ENCODE data around the gene CRIP1.

CRIP1 gene

GRCh38 chr14:105486163-105486973 is at the start of gene CRIP1:
TSS of gene CRIP1 (plus strand) at chr14:105486886. CDS start at chr14:105487260, 374 bp downstream.
- ATAC-seq (replicated peaks) (no peak), DNase-seq (peak; percentile 67)
- Mint-ChIP-seq H3K4me3 (peak within 1 kb of the TSS; percentile 84 to 87), H3K9me3 (no peaks in the 10 kb centered on the region), H3K27ac (peak within 1 kb of the TSS; percentile 93), H3K36me3 (peaks cover 10 to 17% of the 10 kb centered on the region in 2 donors), H3K4me1 (peaks cover 50 to 77% of the 10 kb centered on the region in 2 donors), H3K27me3 (no peaks in the 10 kb centered on the region)

GRCh38 chr14:105436891-105437722 is 49.6 kb upstream of the CRIP1 start:
- Mint-ChIP-seq H3K4me1 (peaks cover 15 to 20% of the 10 kb centered on the region in 2 donors), H3K27ac (no peak overlapping the region), H3K4me3 (no peak overlapping the region), H3K36me3 (peaks cover 29 to 36% of the 10 kb centered on the region in 2 donors), H3K27me3 (no peaks in the 10 kb centered on the region), H3K9me3 (no peaks in the 10 kb centered on the region)
- DNase-seq, result no peak
- no peak for ATAC-seq (replicated peaks)

GRCh38 chr14:105437723-105438500 is 48.8 kb upstream of the CRIP1 start:
- Mint-ChIP-seq H3K9me3 (no peaks in the 10 kb centered on the region), H3K27me3 (no peaks in the 10 kb centered on the region)
- ATAC-seq (replicated peaks), result no peak

GRCh38 chr14:105439179-105439578 is 47.5 kb upstream of the CRIP1 start:
- H3K27ac Mint-ChIP-seq, result no peak overlapping the region
- H3K27me3 Mint-ChIP-seq, result no peaks in the 10 kb centered on the region
- peaks cover 13 to 20% of the 10 kb centered on the region in 2 donors for H3K4me1 Mint-ChIP-seq
- no peaks in the 10 kb centered on the region for H3K9me3 Mint-ChIP-seq
- DNase-seq (no peak), ATAC-seq (replicated peaks) (no peak)
- H3K4me3 Mint-ChIP-seq, result no peak overlapping the region
- peaks cover 38 to 42% of the 10 kb centered on the region in 2 donors for H3K36me3 Mint-ChIP-seq

More at GRCh38 chr14:105437723-105438500, 48.8 kb upstream of the CRIP1 start:
- no peak overlapping the region for H3K27ac Mint-ChIP-seq
- peaks cover 15 to 20% of the 10 kb centered on the region in 2 donors for H3K4me1 Mint-ChIP-seq
- no peak overlapping the region for H3K4me3 Mint-ChIP-seq
- peaks cover 36 to 42% of the 10 kb centered on the region in 2 donors for H3K36me3 Mint-ChIP-seq
- DNase-seq, result no peak

GRCh38 chr14:105439710-105440553 is 46.8 kb upstream of the CRIP1 start:
- ATAC-seq (replicated peaks) (no peak), DNase-seq (no peak)
- Mint-ChIP-seq H3K27ac (no peak overlapping the region), H3K4me1 (peaks cover 11 to 17% of the 10 kb centered on the region in 2 donors), H3K36me3 (peaks cover 38 to 40% of the 10 kb centered on the region in 2 donors), H3K27me3 (no peaks in the 10 kb centered on the region), H3K9me3 (no peaks in the 10 kb centered on the region), H3K4me3 (no peak overlapping the region)

- Mint-ChIP-seq H3K27ac (no peak overlapping the region), H3K4me3 (no peak overlapping the region), H3K27me3 (no peaks in the 10 kb centered on the region), H3K36me3 (peaks cover 37% of the 10 kb centered on the region in 2 donors), H3K4me1 (peaks cover 7 to 11% of the 10 kb centered on the region in 2 donors), H3K9me3 (no peaks in the 10 kb centered on the region)
- ATAC-seq (replicated peaks), result no peak
- no peak for DNase-seq
Observed at GRCh38 chr14:105440554-105440900, 46.2 kb upstream of the CRIP1 start.

GRCh38 chr14:105440992-105441391 is 45.7 kb upstream of the CRIP1 start:
- no peaks in the 10 kb centered on the region for H3K9me3 Mint-ChIP-seq
- H3K27ac Mint-ChIP-seq, result no peak overlapping the region
- DNase-seq, result no peak
- H3K27me3 Mint-ChIP-seq, result no peaks in the 10 kb centered on the region
- no peak for ATAC-seq (replicated peaks)
- peaks cover 4 to 7% of the 10 kb centered on the region in 2 donors for H3K4me1 Mint-ChIP-seq
- peaks cover 32 to 34% of the 10 kb centered on the region in 2 donors for H3K36me3 Mint-ChIP-seq
- no peak overlapping the region for H3K4me3 Mint-ChIP-seq

- Mint-ChIP-seq H3K36me3 (peaks cover 28 to 30% of the 10 kb centered on the region in 2 donors), H3K9me3 (no peaks in the 10 kb centered on the region), H3K4me1 (peaks cover 3 to 5% of the 10 kb centered on the region in 2 donors), H3K27ac (no peak overlapping the region), H3K4me3 (no peak overlapping the region), H3K27me3 (no peaks in the 10 kb centered on the region)
- DNase-seq (no peak), ATAC-seq (replicated peaks) (no peak)
Observed at GRCh38 chr14:105442125-105442524, 44.6 kb upstream of the CRIP1 start.

GRCh38 chr14:105442834-105443233 is 43.9 kb upstream of the CRIP1 start:
- no peak overlapping the region for H3K27ac Mint-ChIP-seq
- ATAC-seq (replicated peaks) (no peak), DNase-seq (no peak)
- no peaks in the 10 kb centered on the region for H3K27me3 Mint-ChIP-seq
- H3K36me3 Mint-ChIP-seq, result peaks cover 28 to 31% of the 10 kb centered on the region in 2 donors
- H3K4me3 Mint-ChIP-seq, result no peak overlapping the region
- no peaks in the 10 kb centered on the region for H3K9me3 Mint-ChIP-seq
- peaks cover 3 to 8% of the 10 kb centered on the region in 2 donors for H3K4me1 Mint-ChIP-seq

- no peak overlapping the region for H3K4me3 Mint-ChIP-seq
- ATAC-seq (replicated peaks), result no peak
- peaks cover 24 to 33% of the 10 kb centered on the region in 2 donors for H3K36me3 Mint-ChIP-seq
- no peaks in the 10 kb centered on the region for H3K9me3 Mint-ChIP-seq
- H3K27me3 Mint-ChIP-seq, result no peaks in the 10 kb centered on the region
- H3K4me1 Mint-ChIP-seq, result peaks cover 6 to 8% of the 10 kb centered on the region in 2 donors
- no peak for DNase-seq
- no peak overlapping the region for H3K27ac Mint-ChIP-seq
Observed at GRCh38 chr14:105444859-105445258, 41.8 kb upstream of the CRIP1 start.

- Mint-ChIP-seq H3K36me3 (peaks cover 27 to 33% of the 10 kb centered on the region in 2 donors), H3K4me1 (peaks cover 6 to 8% of the 10 kb centered on the region in 2 donors), H3K27ac (no peak overlapping the region), H3K4me3 (no peak overlapping the region), H3K27me3 (no peaks in the 10 kb centered on the region), H3K9me3 (no peaks in the 10 kb centered on the region)
- ATAC-seq (replicated peaks) (no peak), DNase-seq (no peak)
Observed at GRCh38 chr14:105445290-105445689, 41.4 kb upstream of the CRIP1 start.

- H3K36me3 Mint-ChIP-seq, result peaks cover 29 to 34% of the 10 kb centered on the region in 2 donors
- H3K9me3 Mint-ChIP-seq, result no peaks in the 10 kb centered on the region
- H3K27ac Mint-ChIP-seq, result no peak overlapping the region
- no peaks in the 10 kb centered on the region for H3K27me3 Mint-ChIP-seq
- ATAC-seq (replicated peaks), result no peak
- H3K4me1 Mint-ChIP-seq, result peaks cover 6 to 8% of the 10 kb centered on the region in 2 donors
- H3K4me3 Mint-ChIP-seq, result no peak overlapping the region
- DNase-seq, result no peak
Observed at GRCh38 chr14:105445901-105446845, 40.5 kb upstream of the CRIP1 start.

Measured in stimulated activated naive B cell treated with anti-CD40 and anti-IgM and Interleukin-4, amounts not matched to agents 10 μg/mL and 1 μg/mL and 100 μg/mL, for 72 hours (primary cell).